ENCODE results near the gene MARK2.

GRCh38 chr11:63916837-63917691, 78.2 kb downstream of the MARK2 start, which contains the start of gene RCOR2:
- TF ChIP-seq POLR2AphosphoS5 (IDR thresholded peaks at IDR 0.05; ENCODE audit: low read depth, low read length) (no peak), POLR2A (IDR thresholded peaks at IDR 0.05; ENCODE audit: low read depth, low read length) (no peak; the same call in 1 of the 2 replicates), TAF1 (IDR thresholded peaks at IDR 0.05; ENCODE audit: borderline replicate concordance, low read depth, low read length) (no peak)
